ENCODE results near the gene C2orf76.

C2orf76 gene

DNA sequence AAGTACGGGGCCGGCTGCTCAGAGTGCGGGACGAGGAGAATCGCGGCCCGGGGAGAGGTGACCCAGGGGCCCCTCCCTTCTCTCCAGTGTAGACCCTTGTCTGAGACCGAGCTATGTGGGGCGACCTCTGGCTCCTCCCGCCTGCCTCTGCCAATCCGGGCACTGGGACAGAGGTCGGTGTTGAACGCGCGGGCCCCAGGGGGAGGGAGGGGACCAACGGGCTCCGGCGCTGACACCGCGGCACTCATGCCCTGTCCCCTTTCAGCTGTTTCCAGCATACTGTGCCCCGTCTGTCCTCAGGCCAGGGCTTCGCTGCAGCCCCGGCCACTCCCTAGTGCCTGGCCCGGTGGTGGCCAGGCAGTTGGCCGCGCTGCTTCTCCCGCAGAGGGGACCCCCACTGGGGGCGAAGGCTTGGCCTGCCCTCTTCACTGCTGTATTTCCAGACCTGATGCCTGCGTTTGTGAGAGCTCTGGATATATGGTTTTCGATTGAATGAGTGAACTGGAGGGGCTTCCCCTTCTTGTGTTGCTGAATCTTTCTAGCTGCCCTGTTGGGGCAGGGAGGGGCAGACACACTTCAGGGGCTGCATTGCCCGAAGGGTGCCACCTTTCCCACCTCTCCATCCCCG is 952 bp upstream of the C2orf76 start:
- TF ChIP-seq, protein P1, sequence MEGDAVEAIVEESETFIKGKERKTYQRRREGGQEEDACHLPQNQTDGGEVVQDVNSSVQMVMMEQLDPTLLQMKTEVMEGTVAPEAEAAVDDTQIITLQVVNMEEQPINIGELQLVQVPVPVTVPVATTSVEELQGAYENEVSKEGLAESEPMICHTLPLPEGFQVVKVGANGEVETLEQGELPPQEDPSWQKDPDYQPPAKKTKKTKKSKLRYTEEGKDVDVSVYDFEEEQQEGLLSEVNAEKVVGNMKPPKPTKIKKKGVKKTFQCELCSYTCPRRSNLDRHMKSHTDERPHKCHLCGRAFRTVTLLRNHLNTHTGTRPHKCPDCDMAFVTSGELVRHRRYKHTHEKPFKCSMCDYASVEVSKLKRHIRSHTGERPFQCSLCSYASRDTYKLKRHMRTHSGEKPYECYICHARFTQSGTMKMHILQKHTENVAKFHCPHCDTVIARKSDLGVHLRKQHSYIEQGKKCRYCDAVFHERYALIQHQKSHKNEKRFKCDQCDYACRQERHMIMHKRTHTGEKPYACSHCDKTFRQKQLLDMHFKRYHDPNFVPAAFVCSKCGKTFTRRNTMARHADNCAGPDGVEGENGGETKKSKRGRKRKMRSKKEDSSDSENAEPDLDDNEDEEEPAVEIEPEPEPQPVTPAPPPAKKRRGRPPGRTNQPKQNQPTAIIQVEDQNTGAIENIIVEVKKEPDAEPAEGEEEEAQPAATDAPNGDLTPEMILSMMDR (IDR thresholded peaks at IDR 0.05; ENCODE audit: low read depth, low read length, missing control alignments) = no peak
- peak overlapping the region; percentile 91 for H3K4me3 ChIP-seq (ENCODE audit: low read depth, low read length)
- no peak for DNase-seq (ENCODE audit: low read depth)

DNA sequence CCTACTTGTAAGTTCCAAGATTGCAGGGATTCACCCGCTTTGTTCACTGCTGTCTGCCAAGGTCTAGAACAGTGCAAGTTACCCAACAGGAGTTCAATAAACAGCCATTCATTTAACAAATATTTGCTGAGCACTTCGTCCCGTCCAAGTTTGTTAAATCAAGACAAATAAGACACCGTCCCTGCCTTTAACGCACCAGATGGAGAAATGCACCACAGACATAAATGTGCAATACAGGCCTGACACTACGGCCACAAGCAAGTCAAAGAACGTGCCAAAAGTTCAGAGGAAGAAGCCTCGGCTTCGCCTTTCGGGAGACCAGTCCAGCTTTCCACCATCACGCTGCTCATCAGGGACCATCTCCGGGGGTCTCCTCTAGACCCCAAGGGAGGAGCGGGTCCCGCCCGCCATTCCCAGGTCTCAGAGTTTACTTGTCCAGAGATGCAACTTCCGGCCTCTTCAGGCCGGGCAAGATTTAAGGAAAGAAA is 429 bp downstream of the C2orf76 start:
- TF ChIP-seq, protein P1 (IDR thresholded peaks at IDR 0.05; ENCODE audit: low read depth, low read length, missing control alignments) = no peak
- no peak for DNase-seq (ENCODE audit: low read depth)
- peak overlapping the region; percentile 91 for H3K4me3 ChIP-seq (ENCODE audit: low read depth, low read length)

DNA sequence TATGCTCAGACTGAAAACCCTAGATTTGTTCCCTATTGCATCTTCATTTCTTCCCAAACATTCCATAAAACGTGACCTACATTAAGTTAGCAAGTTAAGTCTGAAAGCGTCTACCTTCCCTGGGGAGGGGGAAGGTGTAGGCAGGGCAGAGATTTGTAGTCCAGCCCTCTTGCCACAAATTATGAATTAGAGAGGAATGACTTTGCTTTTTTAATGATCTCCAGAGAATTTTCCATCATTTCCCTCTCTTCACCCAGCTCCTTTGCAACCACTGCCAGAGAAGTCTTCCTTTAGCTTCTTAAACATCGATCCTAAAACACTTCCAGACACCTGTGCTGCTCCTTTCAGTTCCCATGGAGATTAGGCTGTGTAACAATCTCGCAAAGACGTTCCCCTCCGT is 1.2 kb downstream of the C2orf76 start:
- TF ChIP-seq, protein P1 (IDR thresholded peaks at IDR 0.05; ENCODE audit: low read depth, low read length, missing control alignments) = no peak
- no peak for DNase-seq (ENCODE audit: low read depth)
- H3K4me3 ChIP-seq (ENCODE audit: low read depth, low read length) = peak overlapping the region; percentile 91

DNA sequence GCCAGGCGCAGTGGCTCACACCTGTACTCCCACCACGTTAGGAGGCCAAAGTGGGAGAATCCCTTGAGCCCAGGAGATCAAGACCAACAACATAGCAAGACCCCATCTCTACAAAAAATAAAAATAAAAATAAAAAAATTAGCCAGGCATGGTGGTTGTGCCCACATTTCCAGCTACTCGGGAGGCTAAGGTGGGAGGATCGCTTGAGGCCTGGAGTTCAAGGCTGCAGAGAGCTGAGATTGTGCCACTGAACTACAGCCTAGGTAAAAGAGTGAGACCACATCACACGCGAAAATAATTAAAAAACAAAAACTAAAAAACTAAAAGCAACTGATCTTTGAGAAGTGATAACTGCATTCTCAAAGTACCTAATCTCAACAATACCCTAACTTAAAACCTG is 1.8 kb downstream of the C2orf76 start:
- H3K4me3 ChIP-seq (ENCODE audit: low read depth, low read length) = peak overlapping the region; percentile 91; the same call in 1 of the 2 replicates
- DNase-seq (ENCODE audit: low read depth) = no peak
- TF ChIP-seq, protein P1 (IDR thresholded peaks at IDR 0.05; ENCODE audit: low read depth, low read length, missing control alignments) = no peak

DNA sequence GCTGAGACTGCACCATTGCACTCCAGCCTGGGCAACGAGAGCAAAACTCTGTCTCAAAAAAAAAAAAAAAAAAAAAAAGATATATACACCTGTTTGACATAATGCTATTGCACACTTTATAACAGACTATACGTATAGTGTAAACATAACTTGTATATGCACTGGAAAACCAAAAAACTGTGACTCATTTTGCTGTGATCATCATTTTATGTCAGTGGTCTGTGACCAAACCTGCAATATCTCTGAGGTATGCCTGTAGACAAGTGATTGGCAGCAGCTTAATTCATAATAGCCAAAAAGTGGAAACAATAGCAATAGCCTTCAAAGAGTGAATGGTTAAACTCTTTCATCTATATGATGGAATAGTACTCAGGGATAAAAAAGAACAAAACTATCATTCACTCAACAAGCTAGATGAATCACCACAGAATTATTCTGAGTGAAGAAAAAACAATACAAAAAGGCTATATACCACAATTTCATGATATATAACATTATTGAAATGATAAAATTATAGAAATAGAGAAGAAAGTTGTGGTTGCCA is 6.1 kb downstream of the C2orf76 start:
- TF ChIP-seq, protein P1 (IDR thresholded peaks at IDR 0.05; ENCODE audit: low read depth, low read length, missing control alignments) = no peak
- no peak for DNase-seq (ENCODE audit: low read depth)
- no peak overlapping the region for H3K4me3 ChIP-seq (ENCODE audit: low read depth, low read length)

DNA sequence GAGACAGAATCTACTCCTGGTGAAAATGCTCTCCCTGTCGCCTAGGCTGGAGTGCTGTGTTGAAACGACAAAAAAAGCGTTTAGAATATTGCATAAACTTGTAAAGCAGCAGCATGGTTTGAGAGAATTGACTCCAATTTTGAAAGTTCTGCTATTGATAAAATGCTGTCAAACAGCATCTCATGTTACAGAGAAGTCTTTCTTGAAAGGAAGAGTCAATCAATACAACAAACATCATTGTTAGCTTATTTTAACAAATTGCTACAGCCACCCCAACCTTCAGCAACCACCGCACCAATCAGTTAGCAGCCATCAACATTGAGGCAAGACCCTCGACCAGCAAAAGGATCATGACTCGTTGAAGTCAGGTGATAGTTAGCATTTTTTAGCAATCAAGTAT is 6.9 kb downstream of the C2orf76 start:
- no peak for DNase-seq (ENCODE audit: low read depth)
- no peak overlapping the region for H3K4me3 ChIP-seq (ENCODE audit: low read depth, low read length)
- TF ChIP-seq, protein P1 (IDR thresholded peaks at IDR 0.05; ENCODE audit: low read depth, low read length, missing control alignments) = no peak

DNA sequence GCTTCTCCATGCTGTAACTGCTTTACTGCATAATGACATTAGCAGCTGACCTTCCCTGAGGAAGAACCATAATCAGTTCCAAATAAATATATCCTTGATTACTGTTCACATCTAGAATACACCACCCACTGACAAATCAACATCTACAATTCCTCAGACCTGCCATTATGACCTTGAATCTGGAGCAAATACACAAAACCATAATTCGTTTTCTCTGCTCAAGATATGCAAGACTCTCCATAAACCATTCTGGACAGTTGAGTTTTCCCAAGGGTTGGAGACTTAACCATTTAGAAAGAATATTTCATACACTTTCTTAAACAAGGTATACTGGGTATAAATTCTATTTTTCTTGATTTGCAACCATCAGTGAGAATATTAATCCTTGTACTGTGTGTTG is 11.8 kb downstream of the C2orf76 start:
- TF ChIP-seq, protein P1 (IDR thresholded peaks at IDR 0.05; ENCODE audit: low read depth, low read length, missing control alignments) = no peak
- no peak overlapping the region for H3K4me3 ChIP-seq (ENCODE audit: low read depth, low read length)
- DNase-seq (ENCODE audit: low read depth) = no peak
